CD1c-positive myeloid dendritic cell (primary cell): Measurements from ENCODE around the gene TWIST2.

Source experiments
- DNase-seq: peaks from one replicate; pipeline ENCODE4 v3.0.0-alpha.2; 2016; ENCODE audit errors: extremely low spot score

The TWIST2 gene

DNA sequence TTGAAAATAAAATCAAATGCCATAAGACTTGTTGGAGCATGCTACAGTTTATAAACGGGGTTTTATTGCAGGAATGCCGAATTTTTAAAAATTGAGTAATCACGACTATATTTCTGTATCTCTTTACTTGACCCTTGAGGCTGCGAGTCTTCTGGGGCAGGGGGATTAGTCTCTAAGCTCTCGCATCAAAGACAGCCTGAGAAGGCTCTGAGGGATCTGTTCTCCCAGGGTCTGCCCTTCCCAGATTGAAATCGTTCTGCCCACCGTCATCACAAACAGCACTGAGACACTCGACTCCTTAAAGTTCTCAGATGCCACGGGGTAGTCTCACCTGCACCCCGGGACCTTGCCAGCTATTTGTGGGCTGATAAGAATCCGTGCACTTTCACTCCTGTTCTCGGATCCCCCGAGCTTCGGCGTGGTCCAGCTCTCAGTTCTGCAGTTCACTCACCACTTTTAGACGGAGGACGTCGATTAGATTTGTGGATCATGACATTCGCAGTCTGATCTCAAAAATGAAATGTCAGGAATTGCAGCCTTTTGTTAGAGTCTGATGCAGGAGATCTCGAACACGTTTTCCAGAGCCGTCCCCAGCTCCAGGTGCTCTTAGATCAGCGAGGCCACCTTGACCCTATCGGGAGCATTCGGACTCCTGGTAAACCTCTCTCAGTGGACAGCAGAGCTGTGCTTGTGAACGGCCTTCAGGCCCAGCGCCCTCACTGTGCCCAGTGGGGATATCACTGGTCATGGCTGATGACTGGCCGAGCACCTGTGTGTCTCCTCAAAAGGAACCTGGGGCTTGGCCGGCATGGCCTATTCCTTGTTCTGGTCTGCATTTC is 43.0 kb downstream of the TWIST2 start:
- no peak for DNase-seq

- no peak for DNase-seq
Observed at GRCh38 chr2:238891457-238892203, 43.7 kb downstream of the TWIST2 start.

GRCh38 chr2:238892204-238892500 is 44.3 kb downstream of the TWIST2 start:
- no peak for DNase-seq

- no peak for DNase-seq
Observed at GRCh38 chr2:238892796-238893195, 44.9 kb downstream of the TWIST2 start.

- no peak for DNase-seq
Observed at GRCh38 chr2:238893349-238894000, 45.6 kb downstream of the TWIST2 start.

- DNase-seq = no peak
Observed at GRCh38 chr2:238894226-238894949, 46.5 kb downstream of the TWIST2 start.

GRCh38 chr2:238894950-238895298 is 47.0 kb downstream of the TWIST2 start:
- no peak for DNase-seq

DNA sequence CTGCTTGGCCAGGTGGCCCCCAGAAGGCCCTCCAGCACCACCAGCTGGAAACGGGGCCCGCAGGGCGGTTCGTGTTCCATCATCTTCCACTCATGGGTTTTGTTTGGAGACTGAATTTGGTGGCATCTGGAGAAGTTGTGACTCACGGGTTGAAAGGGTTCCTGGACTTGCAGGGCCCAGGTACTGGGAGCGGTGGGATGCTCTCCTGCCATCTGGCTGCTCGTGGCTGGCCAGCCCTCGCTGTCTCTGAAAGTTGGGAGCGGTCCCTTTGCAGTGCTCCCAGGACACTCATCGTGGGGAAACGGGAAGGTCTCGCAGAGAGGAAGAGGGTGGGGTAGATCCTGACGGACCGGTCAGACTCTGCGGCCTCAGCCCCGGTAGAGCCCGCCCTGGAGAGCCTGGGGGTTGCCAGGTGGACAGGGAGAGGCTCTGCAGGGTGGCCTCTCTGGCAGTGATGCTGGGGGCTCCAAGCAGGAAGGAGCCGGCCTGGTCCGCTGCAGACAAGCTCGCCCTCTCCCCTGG is 47.5 kb downstream of the TWIST2 start:
- no peak for DNase-seq

DNA sequence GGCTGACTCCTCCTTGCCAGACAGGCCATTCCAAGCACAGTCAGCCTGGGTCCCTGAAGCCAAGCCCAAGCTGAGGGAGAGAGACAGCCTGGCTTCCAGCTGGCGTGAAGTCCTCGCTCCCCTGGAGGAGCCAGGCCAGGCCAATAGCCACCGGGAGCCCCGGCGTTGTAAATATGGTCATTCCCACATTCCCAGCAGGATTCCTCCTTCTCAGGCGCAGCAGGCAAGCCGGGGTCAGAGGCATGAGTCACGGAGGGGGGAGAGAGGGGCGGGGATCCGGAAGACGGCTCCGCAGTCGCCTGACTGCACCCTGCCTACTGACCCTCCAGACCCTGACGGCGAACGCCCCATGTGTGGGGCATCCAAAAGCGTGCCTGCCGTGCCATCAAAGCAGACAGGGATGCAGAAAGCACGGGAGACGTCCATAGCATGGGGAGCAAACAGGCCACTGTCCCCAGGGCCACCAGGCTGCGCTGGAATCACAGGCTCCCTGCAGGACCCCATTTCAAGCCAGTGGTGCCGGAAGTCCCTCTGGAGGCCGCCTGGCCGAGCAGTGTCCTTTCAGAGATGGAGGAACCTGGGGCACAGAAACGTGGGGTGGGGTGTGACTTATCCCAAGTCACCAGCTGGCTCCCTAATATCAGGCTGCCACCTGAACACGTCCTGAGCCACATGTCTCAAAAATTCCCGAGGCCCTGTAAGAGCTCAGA is 48.2 kb downstream of the TWIST2 start:
- no peak for DNase-seq

- no peak for DNase-seq
Observed at GRCh38 chr2:238896641-238897040, 48.8 kb downstream of the TWIST2 start.

DNA sequence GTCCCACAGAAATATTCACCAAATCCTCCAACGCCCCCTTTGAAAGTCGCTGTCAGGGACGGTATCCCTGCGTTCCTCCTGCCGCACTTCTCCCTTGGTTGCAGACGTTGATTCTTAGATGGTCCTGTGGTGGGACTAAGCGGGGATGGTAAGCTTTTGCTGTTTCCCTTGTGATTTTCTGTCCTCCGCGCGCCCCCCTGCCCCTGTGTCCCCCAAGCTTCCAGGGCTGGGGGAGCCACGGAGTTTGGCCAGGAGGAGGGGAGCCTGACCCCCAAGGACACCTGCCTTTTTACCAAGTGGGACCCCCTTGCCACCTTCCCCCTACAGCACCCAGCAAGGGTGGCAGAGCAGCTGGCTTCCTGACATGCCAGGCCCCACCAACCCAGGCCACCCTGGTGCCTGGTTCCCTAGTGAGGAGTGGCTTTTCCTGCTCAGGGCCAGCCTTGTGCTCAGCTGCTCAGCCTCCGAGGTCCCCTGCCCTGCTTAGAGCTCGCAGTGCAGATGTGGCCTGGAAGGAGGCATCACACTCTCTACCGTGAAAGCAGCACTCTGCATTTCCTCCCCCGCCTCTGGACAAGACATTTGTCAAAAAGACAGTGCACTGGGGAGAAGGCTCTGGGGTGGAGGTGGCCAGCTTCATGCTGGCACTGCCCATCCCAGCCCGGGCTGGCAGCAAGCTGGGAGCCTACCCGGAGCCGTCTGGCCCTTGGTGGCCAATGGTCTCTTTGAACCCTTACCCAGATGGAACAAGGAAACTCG is 49.4 kb downstream of the TWIST2 start:
- DNase-seq = no peak

- DNase-seq = no peak
Observed at GRCh38 chr2:238897911-238898311, 50.0 kb downstream of the TWIST2 start.

DNA sequence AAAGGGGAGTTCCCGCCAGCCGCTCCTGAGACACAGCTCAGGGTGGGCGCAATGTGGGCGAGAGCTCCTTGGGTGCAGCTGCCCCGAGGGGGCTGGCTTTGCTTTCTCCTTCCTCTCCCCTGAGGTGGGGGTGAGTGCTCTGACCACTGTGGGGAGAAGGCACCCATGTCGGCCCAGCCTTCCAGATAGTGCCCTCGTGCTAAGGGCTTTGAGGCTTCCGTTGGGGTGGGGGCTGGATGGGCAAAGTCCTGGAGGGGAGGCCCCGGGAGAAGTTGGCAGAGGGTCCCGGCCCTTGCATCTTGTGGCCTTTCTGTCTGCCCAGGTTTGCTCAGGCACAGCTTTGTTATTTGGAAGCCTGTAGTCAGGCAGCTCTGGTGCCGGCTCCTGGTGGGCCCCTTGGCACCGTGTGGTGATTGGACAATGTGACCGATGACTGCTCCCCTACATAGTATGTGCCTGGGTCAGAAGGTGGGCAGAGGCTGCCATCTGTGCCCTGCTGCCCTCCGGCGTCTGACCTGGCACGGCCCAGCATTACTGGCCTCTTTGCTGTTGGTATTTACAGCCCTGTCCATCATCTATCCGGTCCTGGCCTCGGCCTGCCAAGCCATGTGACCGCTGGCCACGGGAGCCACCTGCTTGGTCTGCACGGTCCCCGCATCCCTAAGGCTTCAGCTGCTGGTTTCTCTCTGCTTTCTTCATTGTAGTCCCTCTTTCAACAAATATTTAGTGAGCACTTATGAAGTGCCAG is 50.8 kb downstream of the TWIST2 start:
- DNase-seq = no peak

DNA sequence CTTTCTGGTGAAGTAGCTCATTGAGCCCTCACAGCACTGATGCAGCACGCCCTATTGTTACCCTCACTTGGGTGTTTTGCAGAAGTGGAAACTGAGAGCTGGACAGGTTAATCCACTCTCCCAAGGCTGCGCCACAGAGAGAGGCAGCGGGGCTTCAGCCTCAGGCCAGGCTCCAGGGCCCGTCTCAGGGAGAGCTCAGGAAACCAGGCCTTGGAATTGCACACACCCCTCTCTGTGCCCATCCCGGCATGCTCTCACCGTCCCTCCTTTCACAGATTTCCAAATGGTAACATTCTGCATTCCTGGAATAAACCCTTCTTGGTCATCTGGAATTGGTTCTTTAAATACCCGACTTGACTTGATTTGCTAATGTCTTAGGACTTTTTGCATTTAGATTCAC is 51.5 kb downstream of the TWIST2 start:
- DNase-seq = no peak

DNA sequence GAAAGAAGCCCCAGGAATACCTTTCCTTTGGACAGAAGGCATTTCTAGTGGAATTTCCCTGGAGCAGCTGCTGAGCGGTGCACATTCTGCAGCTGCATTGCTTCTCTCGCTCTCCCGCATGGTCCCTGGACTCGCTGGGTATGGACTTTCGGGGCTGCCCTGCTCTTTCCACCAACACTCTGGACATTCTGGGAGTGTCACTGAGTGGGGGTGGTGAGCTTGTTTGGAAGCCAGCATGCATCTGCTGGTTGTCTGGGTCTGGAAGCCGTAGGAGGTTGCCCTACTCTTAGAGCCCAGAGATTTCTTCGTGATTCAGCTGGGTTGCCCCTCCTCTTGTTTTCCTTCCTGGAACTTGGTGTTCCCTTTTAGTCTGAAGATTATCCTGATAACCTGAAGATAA is 52.6 kb downstream of the TWIST2 start:
- no peak for DNase-seq

DNA sequence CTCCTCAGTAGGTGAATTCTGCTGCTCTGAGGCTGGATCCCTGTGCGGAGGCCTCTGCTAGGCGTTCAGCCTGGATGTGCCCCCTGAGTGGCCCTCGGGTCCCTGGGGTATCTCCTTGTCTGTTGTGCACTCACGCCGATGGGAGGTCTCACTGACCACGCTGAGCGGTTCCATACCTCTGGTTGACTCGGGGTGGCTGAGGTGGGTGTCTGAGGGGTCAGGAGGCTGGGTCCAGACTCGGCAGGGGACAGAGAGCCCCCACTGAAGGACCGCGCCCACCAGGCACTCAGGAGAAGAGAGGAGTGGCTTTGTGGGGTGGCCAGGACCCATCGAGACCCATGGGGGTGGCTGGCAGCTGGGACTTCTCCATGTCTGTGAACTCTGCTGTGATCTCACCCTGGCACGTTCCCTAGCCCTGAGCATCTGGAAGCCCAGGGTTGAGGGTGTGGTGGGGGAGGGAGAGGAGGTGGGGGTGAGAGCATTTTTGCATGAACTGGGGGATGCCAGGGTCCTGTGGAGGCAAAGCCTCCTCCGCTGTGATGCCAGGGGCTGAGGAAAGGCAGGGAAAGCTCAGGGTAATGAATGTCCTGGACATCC is 53.7 kb downstream of the TWIST2 start:
- no peak for DNase-seq

DNA sequence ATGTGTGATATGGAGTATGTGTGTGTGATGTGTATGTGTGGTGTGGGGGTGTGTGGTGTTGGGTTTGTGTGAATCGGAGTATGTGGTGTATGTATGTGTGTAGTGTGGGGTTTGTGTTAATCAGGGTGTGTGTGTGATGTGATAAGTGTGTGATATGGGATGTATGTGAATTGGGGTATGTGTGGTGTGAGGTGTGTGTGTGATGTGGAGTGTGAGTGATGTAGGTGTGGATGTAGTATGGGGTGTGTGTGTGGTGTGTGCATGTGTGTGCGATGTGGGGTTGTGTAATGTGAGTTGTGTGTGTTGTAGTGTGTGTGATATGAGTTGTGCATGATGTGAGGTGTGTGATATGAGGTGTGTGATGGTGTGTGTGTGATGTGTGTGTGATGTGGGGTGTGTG is 54.4 kb downstream of the TWIST2 start:
- no peak for DNase-seq

- no peak for DNase-seq
Observed at GRCh38 chr2:238903141-238903540, 55.3 kb downstream of the TWIST2 start.

GRCh38 chr2:238904177-238904576 is 56.3 kb downstream of the TWIST2 start:
- no peak for DNase-seq

DNA sequence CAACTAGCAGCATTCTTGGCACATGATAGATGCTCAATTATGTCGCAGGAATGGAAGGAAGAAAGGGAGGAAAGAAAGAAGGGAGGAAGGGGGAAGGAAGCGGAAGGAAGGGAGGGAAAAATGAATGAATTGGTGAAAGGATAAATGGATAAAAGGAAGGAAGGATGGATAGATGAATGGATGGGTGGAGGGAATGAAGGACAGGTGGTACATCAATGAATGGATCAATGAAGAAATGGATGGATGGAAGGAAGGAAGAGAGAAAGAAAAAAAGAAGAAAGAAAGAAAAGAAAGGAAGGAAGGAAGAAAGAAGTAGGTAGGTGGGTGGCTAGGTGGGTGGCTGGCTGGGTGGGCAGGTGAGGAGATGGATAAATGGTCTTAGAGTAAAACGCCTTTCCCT is 56.8 kb downstream of the TWIST2 start:
- no peak for DNase-seq
